Upper lobe of right lung (tissue), 1 donor: ENCODE data around the gene MTR. TPM values are rescaled to one million over a fixed set of nuclear protein-coding genes. Genes with fewer than 3 reads are reported as not detected.

Experiments
- ATAC-seq: fragments of 200-7000 bp; cut with Tn5 transposase; one replicate; pipeline ENCODE4 v1.9.1; 2020; ENCODE audit warnings: mild to moderate bottlenecking, moderate library complexity
- DNase-seq: peaks from one replicate; pipeline ENCODE4 v3.0.0-alpha.2; 2020
- H3K27ac ChIP-seq: fragments of 200-600 bp; one replicate; pipeline ENCODE4 v1.8.0; 2022
- H3K27me3 ChIP-seq: fragments of 200-600 bp; one replicate; pipeline ENCODE4 v1.8.0; 2022; ENCODE audit warnings: mild to moderate bottlenecking
- H3K36me3 ChIP-seq: fragments of 200-600 bp; one replicate; pipeline ENCODE4 v1.8.0; 2022
- H3K4me1 ChIP-seq: fragments of 200-600 bp; one replicate; pipeline ENCODE4 v1.8.0; 2022
- H3K4me3 ChIP-seq: fragments of 200-600 bp; one replicate; pipeline ENCODE4 v1.8.0; 2022; ENCODE audit warnings: mild to moderate bottlenecking
- H3K9me3 ChIP-seq: fragments of 200-600 bp; one replicate; pipeline ENCODE4 v1.8.0; 2022
- intact Hi-C: fragments of 100-400 bp; cut with DNase I; formaldehyde crosslinking; loops from one replicate; pipeline ENCODE4 v1.11.0; 2022
- total RNA-seq: library from RNA; stranded (reverse); fragmentation: NEBNext Ultra II Directional; extraction: Animal tissue kit (Norgen Biotek cat#: 25700); gene quantifications from one replicate; pipeline ENCODE4 v1.2.1, GENCODE V29; 2021
- TF ChIP-seq, protein P1 (sequence below): fragments of 200-600 bp; IDR thresholded peaks from one replicate; pipeline ENCODE4 v1.8.0; 2022; ENCODE audit warnings: antibody characterized with exemption
- donor health status: DM: no; HTN: yes; CAD: no; lungs with severe emphysema.

MTR gene
- total RNA-seq, 1 donor from 2014 or later: 37.9 TPM

DNA sequence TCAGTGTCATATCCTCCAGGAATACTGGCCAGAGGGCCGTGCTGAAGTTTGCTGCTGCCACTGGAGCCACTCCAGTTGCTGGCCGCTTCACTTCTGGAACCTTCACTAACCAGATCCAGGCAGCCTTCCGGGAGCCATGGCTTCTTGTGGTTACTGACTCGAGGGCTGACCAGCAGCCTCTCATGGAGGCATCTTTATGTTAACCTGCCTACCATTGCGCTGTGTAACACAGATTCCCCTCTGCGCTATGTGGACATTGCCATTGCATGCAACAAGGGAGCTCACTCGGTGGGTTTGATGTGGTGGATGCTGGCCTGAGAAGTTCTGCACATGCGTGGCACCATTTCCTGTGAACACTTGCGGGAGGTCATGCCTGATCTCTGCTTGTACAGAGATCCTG lies 24.8 kb downstream of the MTR start:
- H3K9me3 ChIP-seq: no peaks in the 10 kb centered on the region
- H3K36me3 ChIP-seq: peaks cover 80% of the 10 kb centered on the region
- no peak overlapping the region for H3K27ac ChIP-seq
- intact Hi-C loops: no loop called here
- DNase-seq (no peak), ATAC-seq (no peak)
- no peaks in the 10 kb centered on the region for H3K27me3 ChIP-seq
- no peak overlapping the region for H3K4me3 ChIP-seq
- H3K4me1 ChIP-seq: no peaks in the 10 kb centered on the region
- TF ChIP-seq, protein P1, sequence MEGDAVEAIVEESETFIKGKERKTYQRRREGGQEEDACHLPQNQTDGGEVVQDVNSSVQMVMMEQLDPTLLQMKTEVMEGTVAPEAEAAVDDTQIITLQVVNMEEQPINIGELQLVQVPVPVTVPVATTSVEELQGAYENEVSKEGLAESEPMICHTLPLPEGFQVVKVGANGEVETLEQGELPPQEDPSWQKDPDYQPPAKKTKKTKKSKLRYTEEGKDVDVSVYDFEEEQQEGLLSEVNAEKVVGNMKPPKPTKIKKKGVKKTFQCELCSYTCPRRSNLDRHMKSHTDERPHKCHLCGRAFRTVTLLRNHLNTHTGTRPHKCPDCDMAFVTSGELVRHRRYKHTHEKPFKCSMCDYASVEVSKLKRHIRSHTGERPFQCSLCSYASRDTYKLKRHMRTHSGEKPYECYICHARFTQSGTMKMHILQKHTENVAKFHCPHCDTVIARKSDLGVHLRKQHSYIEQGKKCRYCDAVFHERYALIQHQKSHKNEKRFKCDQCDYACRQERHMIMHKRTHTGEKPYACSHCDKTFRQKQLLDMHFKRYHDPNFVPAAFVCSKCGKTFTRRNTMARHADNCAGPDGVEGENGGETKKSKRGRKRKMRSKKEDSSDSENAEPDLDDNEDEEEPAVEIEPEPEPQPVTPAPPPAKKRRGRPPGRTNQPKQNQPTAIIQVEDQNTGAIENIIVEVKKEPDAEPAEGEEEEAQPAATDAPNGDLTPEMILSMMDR: no peak

DNA sequence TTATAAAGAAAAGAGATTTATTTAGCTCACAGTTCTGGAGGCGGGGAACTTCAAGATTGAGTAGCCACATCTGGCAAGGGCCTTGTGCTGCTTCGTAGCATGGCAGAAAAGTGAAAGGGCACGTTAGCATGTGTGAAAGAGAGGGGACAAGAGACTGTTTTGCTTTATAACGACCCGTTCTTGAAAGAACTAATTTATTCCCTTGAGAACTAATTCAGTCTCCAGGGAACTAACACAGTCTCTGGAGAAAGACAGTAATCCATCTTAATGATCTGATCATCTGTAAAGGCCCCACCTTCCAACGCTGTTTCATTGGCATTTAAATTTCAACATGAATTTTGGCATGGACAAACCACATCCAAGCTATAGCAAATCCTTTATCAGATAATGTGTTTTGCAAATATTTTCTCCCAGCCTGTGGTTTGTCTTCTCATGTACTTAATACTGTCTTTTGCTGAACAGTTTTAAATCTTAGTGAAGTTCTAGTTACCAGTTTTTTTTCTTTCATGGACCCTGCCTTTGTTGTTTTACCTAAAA lies 26.1 kb downstream of the MTR start:
- Histone ChIP-seq H3K27ac (no peak overlapping the region), H3K4me1 (no peaks in the 10 kb centered on the region), H3K27me3 (no peaks in the 10 kb centered on the region), H3K4me3 (no peak overlapping the region), H3K9me3 (no peaks in the 10 kb centered on the region), H3K36me3 (peaks cover 79% of the 10 kb centered on the region)
- no peak for DNase-seq
- no peak for ATAC-seq
- intact Hi-C loops: no loop called here
- TF ChIP-seq, protein P1: no peak

DNA sequence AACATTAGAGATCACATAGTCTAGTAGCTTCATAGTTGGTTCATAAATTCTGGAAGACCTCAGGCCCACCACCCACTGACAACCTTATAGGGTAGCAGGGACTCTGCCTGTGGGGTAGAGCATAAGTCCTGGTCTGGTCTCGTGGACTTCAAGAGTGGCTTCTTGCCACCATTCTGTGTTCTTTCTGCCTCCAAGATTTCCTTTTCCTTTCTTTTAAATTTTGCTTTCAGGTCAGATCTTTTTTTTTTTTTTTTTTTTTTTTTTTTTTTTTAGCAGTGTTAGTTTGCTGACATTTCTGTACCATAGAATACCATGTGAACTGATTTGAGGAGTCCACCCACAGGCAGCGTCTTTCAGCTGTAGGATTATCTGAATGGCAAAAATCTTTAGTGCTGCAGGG lies 28.5 kb downstream of the MTR start:
- no peaks in the 10 kb centered on the region for H3K9me3 ChIP-seq
- H3K36me3 ChIP-seq: peaks cover 74% of the 10 kb centered on the region
- no peak overlapping the region for H3K4me3 ChIP-seq
- intact Hi-C loops: no loop called here
- no peaks in the 10 kb centered on the region for H3K4me1 ChIP-seq
- no peak for ATAC-seq
- H3K27ac ChIP-seq: no peak overlapping the region
- H3K27me3 ChIP-seq: no peaks in the 10 kb centered on the region
- DNase-seq: no peak
- TF ChIP-seq, protein P1: no peak

DNA sequence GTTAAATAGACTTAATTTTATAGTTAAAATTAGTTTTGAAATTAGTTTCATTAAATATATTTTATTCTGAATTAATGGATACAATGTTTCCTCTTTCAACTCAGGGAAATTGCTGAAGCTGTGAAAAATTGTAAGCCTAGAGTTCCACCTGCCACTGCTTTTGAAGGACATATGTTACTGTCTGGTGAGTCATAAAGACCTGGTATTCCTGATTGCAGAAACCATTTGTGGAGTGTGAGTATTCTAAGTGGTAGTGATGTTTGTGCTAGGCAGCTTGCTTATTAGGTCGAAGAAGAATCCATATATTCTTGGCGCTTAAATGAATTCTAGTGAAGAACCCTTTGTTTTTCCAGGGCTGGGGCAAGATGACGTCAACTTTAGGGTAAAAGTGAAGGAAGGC lies 34.0 kb downstream of the MTR start:
- intact Hi-C loops: no loop called here
- Histone ChIP-seq H3K27ac (no peak overlapping the region), H3K27me3 (no peaks in the 10 kb centered on the region), H3K9me3 (no peaks in the 10 kb centered on the region), H3K4me3 (no peak overlapping the region), H3K36me3 (peaks cover 93% of the 10 kb centered on the region), H3K4me1 (no peaks in the 10 kb centered on the region)
- no peak for DNase-seq
- ATAC-seq: no peak
- TF ChIP-seq, protein P1: no peak

DNA sequence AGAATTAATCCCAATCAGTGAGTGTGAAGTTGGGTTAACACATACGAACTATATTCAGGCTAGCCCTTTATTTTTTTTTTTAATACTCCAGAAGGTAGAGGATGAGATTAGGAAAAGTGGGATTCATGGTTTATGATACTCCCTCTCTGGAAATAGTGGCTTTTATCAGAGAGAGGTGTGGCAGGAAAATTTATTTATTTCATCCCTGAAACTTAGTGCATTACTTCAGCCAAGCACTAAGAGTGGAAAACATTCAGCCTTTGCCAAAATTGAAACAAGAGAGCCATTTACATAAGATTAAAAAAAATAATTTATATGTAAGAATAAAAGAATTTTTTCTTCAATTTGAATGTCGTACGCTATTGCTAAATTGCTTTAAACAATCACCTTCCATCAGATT lies 35.0 kb downstream of the MTR start:
- TF ChIP-seq, protein P1: no peak
- H3K4me3 ChIP-seq: no peak overlapping the region
- no peak overlapping the region for H3K27ac ChIP-seq
- DNase-seq (no peak), ATAC-seq (no peak)
- H3K27me3 ChIP-seq: no peaks in the 10 kb centered on the region
- no peaks in the 10 kb centered on the region for H3K4me1 ChIP-seq
- peaks cover 95% of the 10 kb centered on the region for H3K36me3 ChIP-seq
- intact Hi-C loops: no loop called here
- no peaks in the 10 kb centered on the region for H3K9me3 ChIP-seq

DNA sequence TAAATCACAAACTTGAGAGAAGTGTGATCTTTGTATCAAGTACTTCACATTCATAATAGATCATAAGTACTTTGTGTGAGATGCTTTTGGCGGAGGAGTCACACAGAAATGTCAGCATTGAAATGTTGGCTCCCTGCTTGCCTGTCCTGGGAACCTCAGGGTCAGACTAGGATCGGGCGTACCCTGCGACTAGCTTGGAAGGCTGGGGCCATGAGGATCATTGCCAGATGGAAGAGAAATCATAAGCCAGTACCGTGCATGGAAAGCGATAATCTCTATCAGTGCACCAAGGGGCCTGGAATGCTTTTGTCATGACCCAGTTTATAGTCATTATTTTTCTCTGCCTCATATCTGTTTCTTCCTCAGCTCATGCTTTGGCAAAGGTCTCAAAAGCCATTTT lies 35.5 kb downstream of the MTR start:
- H3K36me3 ChIP-seq: peaks cover 95% of the 10 kb centered on the region
- no peak overlapping the region for H3K27ac ChIP-seq
- TF ChIP-seq, protein P1: no peak
- H3K4me1 ChIP-seq: no peaks in the 10 kb centered on the region
- intact Hi-C loops: no loop called here
- H3K27me3 ChIP-seq: no peaks in the 10 kb centered on the region
- no peak for DNase-seq
- H3K4me3 ChIP-seq: no peak overlapping the region
- no peak for ATAC-seq
- H3K9me3 ChIP-seq: no peaks in the 10 kb centered on the region
